ENCODE results near the gene SLC16A8.
A peak's percentile ranks its signal among the peaks of the same experiment; 100 is the strongest.

Gene SLC16A8

DNA sequence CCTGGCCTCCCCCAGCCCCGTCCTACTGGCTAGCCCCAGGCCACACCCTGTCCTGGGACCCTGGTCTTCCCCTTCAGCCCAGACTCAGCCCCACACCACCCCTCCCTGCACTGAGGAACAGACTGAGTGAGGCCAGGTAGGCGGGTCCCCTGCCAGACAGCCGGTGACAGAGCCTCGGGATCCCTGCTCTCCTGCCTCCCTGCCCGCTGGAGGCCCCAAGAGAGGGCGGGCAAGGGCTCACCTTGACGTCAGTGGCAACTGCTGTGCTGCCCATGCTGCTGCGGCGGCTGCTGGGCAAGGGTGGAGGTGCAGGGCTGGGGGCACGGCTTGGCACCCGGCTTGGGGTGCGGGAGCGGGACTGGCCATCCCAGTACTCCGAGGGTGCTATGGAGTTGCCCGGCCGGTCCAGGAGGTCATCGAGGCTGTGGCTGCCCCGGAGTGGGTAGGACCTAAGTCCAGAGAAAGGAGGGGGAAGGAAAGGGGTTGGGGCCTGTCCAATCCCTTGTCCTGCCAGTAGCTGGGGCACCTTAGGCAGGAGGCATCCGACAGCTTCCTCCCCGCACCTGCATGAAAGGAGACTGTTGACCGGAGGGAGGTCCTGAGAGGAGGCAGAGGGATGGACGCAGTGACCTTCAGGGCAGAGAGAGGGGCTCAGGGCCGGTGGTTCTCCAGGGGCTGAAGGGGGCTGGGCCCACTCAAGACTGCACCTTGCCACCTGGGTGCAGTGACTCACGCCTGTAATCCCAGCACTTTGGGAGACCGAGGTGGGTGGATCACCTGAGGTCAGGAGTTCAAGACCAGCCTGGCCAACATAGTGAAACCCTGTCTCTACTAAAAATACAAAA lies 2.2 kb upstream of the SLC16A8 start:
- Histone ChIP-seq H3K4ac (ENCODE audit: low read length) (peak overlapping the region; percentile 99), H3K36me3 (replicated peaks in 1 of 2; ENCODE audit: control insufficient read depth in 2 of 2, insufficient read depth in 2 of 2, low read length in 2 of 2) (peaks cover 0 to 2% of the 10 kb centered on the region in 2 donors), H3K4me2 (ENCODE audit: insufficient read depth, low read length, poor library complexity, severe bottlenecking) (no peak overlapping the region), H3K9me3 (replicated peaks in 1 of 2; ENCODE audit: control insufficient read depth in 2 of 2, insufficient read depth in 1 of 2, low read depth in 1 of 2, low read length in 2 of 2) (no peaks in the 10 kb centered on the region), H2AK5ac (ENCODE audit: low read depth, low read length) (peak overlapping the region; percentile 100), H3K27ac (replicated peaks; ENCODE audit: low read length) (no peak overlapping the region), H3K23ac (ENCODE audit: low read depth, low read length, poor library complexity) (peak overlapping the region; percentile 80), H3K27me3 (ENCODE audit: control insufficient read depth in 3 of 3, insufficient read depth in 3 of 3, low read depth in 1 of 3, low read length in 3 of 3) (peaks cover 0 to 26% (median 3%) of the 10 kb centered on the region in 3 experiments), H3K18ac (ENCODE audit: low read length) (peak overlapping the region; percentile 95), H3K4me3 (ENCODE audit: low read length in 2 of 2) (no peak overlapping the region), H4K91ac (ENCODE audit: low read depth, low read length, poor library complexity) (peak overlapping the region; percentile 85), H2BK15ac (ENCODE audit: low read length) (peak overlapping the region; percentile 100), H3K4me1 (ENCODE audit: control insufficient read depth in 2 of 2, insufficient read depth in 1 of 2, low read depth in 1 of 2, low read length in 2 of 2) (peaks cover 10 to 58% of the 10 kb centered on the region in 2 donors), H3K14ac (ENCODE audit: low read length) (peak overlapping the region; percentile 82), H2BK12ac (ENCODE audit: low read length) (peak overlapping the region; percentile 100), H2BK5ac (ENCODE audit: low read length) (peak overlapping the region; percentile 85), H3K79me1 (ENCODE audit: low read depth, low read length) (peaks cover 2% of the 10 kb centered on the region), H2BK120ac (ENCODE audit: low read depth, low read length) (no peak overlapping the region), H4K8ac (ENCODE audit: low read depth, low read length) (peak overlapping the region; percentile 70), H2AFZ (ENCODE audit: low read length) (no peak overlapping the region), H3K9ac (ENCODE audit: low read depth, low read length, poor library complexity) (peak overlapping the region; percentile 70)
- DNase-seq (ENCODE audit: low spot score): no peak
- no CpG with 5 or more reads among the region's 25 CpGs for WGBS, 2 donors (ENCODE audit: extremely low coverage in 2 of 2, insufficient read length in 2 of 2, insufficient replicate concordance in 1 of 2)

DNA sequence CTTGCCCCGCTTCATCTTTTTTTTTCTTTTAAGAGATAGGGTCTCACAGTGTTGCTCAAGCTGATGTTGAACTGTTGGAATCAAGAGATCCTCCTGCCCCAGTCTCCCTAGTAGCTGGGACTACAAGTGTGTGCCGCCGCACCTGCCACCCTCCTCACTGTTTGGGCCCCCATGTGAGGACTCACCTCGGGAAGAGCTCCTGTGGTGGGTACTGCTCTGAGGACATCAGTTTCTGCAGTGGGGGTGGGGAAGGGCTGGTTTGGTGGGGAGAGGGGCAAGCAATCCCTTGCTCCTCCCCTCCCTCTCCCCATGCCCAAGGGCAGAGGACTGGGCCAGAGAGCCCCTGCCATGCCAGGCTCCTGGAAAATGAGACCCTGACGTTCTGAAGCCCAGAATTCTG lies 1.5 kb upstream of the SLC16A8 start:
- H2AK5ac ChIP-seq (ENCODE audit: low read depth, low read length): peak overlapping the region; percentile 100
- no peak overlapping the region for H3K4me2 ChIP-seq (ENCODE audit: insufficient read depth, low read length, poor library complexity, severe bottlenecking)
- peak overlapping the region; percentile 93 for H2BK120ac ChIP-seq (ENCODE audit: low read depth, low read length)
- H3K9me3 ChIP-seq (replicated peaks in 1 of 2; ENCODE audit: control insufficient read depth in 2 of 2, insufficient read depth in 1 of 2, low read depth in 1 of 2, low read length in 2 of 2): no peaks in the 10 kb centered on the region
- peak overlapping the region; percentile 84 for H3K4ac ChIP-seq (ENCODE audit: low read length)
- no peak overlapping the region for H3K27ac ChIP-seq (replicated peaks; ENCODE audit: low read length)
- peaks cover 0 to 2% of the 10 kb centered on the region in 2 donors for H3K36me3 ChIP-seq (replicated peaks in 1 of 2; ENCODE audit: control insufficient read depth in 2 of 2, insufficient read depth in 2 of 2, low read length in 2 of 2)
- peak overlapping the region; percentile 30 for H3K9ac ChIP-seq (ENCODE audit: low read depth, low read length, poor library complexity)
- H3K18ac ChIP-seq (ENCODE audit: low read length): peak overlapping the region; percentile 95
- peak overlapping the region; percentile 43 for H4K91ac ChIP-seq (ENCODE audit: low read depth, low read length, poor library complexity)
- no peak overlapping the region for H2AFZ ChIP-seq (ENCODE audit: low read length)
- no peak overlapping the region for H3K4me3 ChIP-seq (ENCODE audit: low read length in 2 of 2)
- peaks cover 4% of the 10 kb centered on the region for H3K79me1 ChIP-seq (ENCODE audit: low read depth, low read length)
- H2BK12ac ChIP-seq (ENCODE audit: low read length): peak overlapping the region; percentile 100
- H3K14ac ChIP-seq (ENCODE audit: low read length): no peak overlapping the region
- H3K23ac ChIP-seq (ENCODE audit: low read depth, low read length, poor library complexity): peak overlapping the region; percentile 73
- H2BK15ac ChIP-seq (ENCODE audit: low read length): peak overlapping the region; percentile 100
- peaks cover 10 to 59% of the 10 kb centered on the region in 2 donors for H3K4me1 ChIP-seq (ENCODE audit: control insufficient read depth in 2 of 2, insufficient read depth in 1 of 2, low read depth in 1 of 2, low read length in 2 of 2)
- peak overlapping the region; percentile 85 for H2BK5ac ChIP-seq (ENCODE audit: low read length)
- DNase-seq (ENCODE audit: low spot score): no peak
- no peak overlapping the region for H4K8ac ChIP-seq (ENCODE audit: low read depth, low read length)
- H3K27me3 ChIP-seq (ENCODE audit: control insufficient read depth in 3 of 3, insufficient read depth in 3 of 3, low read depth in 1 of 3, low read length in 3 of 3): peaks cover 0 to 33% (median 7%) of the 10 kb centered on the region in 3 experiments
- WGBS, 2 donors (ENCODE audit: extremely low coverage in 2 of 2, insufficient read length in 2 of 2, insufficient replicate concordance in 1 of 2): no CpG with 5 or more reads among the region's 5 CpGs

DNA sequence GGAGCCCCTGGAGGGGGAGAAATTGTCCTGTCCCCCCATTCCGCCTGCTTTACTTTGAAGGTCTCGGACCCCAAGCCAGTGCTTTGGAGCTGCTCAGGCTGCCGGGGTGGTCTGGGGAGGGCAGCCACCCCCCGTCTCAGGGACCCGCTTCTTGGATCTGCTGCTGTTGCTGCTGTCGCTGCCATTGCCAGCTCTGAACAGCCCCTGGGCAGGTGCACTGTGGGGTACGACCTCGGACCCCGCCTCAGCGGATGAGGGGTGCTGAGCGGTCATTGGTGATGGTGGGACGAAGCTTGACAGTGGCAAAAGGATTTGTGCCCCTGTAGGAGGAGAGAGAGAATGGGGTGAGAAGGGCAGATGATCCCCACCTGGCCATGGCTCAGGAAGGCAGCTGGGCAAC lies 1.1 kb upstream of the SLC16A8 start:
- Histone ChIP-seq H2AFZ (ENCODE audit: low read length) (no peak overlapping the region), H3K36me3 (replicated peaks in 1 of 2; ENCODE audit: control insufficient read depth in 2 of 2, insufficient read depth in 2 of 2, low read length in 2 of 2) (peaks cover 0 to 2% of the 10 kb centered on the region in 2 donors), H4K8ac (ENCODE audit: low read depth, low read length) (no peak overlapping the region), H3K4me2 (ENCODE audit: insufficient read depth, low read length, poor library complexity, severe bottlenecking) (no peak overlapping the region), H3K79me1 (ENCODE audit: low read depth, low read length) (peaks cover 4% of the 10 kb centered on the region), H2AK5ac (ENCODE audit: low read depth, low read length) (peak overlapping the region; percentile 100), H4K91ac (ENCODE audit: low read depth, low read length, poor library complexity) (peak overlapping the region; percentile 89), H3K14ac (ENCODE audit: low read length) (peak overlapping the region; percentile 90), H2BK120ac (ENCODE audit: low read depth, low read length) (peak overlapping the region; percentile 93), H3K9me3 (replicated peaks in 1 of 2; ENCODE audit: control insufficient read depth in 2 of 2, insufficient read depth in 1 of 2, low read depth in 1 of 2, low read length in 2 of 2) (no peaks in the 10 kb centered on the region), H3K23ac (ENCODE audit: low read depth, low read length, poor library complexity) (peak overlapping the region; percentile 73), H2BK5ac (ENCODE audit: low read length) (peak overlapping the region; percentile 85), H3K4ac (ENCODE audit: low read length) (peak overlapping the region; percentile 84), H2BK15ac (ENCODE audit: low read length) (peak overlapping the region; percentile 100), H3K9ac (ENCODE audit: low read depth, low read length, poor library complexity) (peak overlapping the region; percentile 3), H3K18ac (ENCODE audit: low read length) (peak overlapping the region; percentile 96), H2BK12ac (ENCODE audit: low read length) (peak overlapping the region; percentile 100), H3K4me1 (ENCODE audit: control insufficient read depth in 2 of 2, insufficient read depth in 1 of 2, low read depth in 1 of 2, low read length in 2 of 2) (peaks cover 10 to 59% of the 10 kb centered on the region in 2 donors), H3K27ac (replicated peaks; ENCODE audit: low read length) (no peak overlapping the region), H3K4me3 (ENCODE audit: low read length in 2 of 2) (no peak overlapping the region), H3K27me3 (ENCODE audit: control insufficient read depth in 3 of 3, insufficient read depth in 3 of 3, low read depth in 1 of 3, low read length in 3 of 3) (peaks cover 0 to 38% (median 7%) of the 10 kb centered on the region in 3 experiments)
- DNase-seq (ENCODE audit: low spot score): no peak
- no CpG with 5 or more reads among the region's 12 CpGs for WGBS, 2 donors (ENCODE audit: extremely low coverage in 2 of 2, insufficient read length in 2 of 2, insufficient replicate concordance in 1 of 2)
